SK-N-MC (cell line): ENCODE measurements around the gene SLC25A27.

ENCODE experiments used
- EZH2 ChIP-seq: fragments of 200-600 bp; sonication (generic); IDR thresholded peaks from one replicate; pipeline ENCODE4 v1.6.1; 2017; ENCODE audit warnings: antibody characterized with exemption
- POLR2AphosphoS5 ChIP-seq: IDR thresholded peaks from 2 replicates; pipeline ENCODE4 v1.6.1; 2012; ENCODE audit warnings: mild to moderate bottlenecking, low read depth, low read length, borderline replicate concordance

DNA sequence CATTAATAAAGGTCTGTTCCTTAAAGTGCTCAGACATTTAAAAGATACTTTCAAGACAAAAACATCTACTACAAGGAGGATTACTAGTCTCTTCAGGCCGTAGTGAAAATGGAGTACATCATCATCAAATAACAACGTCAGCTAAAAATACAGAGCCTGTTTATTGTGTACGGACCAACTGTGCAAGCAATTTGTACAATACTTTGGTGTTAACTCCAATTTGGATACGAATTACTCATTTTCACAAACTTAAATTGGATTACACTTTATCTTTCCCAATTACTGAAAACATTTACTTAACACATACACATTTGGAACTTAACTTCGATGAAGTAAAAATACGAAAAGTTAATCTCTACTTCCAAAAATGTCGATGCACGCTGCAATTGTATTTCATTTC lies 959 bp upstream of the SLC25A27 start:
- TF ChIP-seq POLR2AphosphoS5 (no peak), EZH2 (no peak)
